ENCODE measurements around the gene NEURL2. TPM values are rescaled to one million over a fixed set of nuclear protein-coding genes. Genes with fewer than 3 reads are reported as not detected.

Gene NEURL2
- total and polyA plus RNA-seq, 10 of the 15 experiments (the other 5 are each of a cell fraction or from before 2014, with no cell fraction given), result 0.53 to 7.0 (median 2.7) TPM

DNA sequence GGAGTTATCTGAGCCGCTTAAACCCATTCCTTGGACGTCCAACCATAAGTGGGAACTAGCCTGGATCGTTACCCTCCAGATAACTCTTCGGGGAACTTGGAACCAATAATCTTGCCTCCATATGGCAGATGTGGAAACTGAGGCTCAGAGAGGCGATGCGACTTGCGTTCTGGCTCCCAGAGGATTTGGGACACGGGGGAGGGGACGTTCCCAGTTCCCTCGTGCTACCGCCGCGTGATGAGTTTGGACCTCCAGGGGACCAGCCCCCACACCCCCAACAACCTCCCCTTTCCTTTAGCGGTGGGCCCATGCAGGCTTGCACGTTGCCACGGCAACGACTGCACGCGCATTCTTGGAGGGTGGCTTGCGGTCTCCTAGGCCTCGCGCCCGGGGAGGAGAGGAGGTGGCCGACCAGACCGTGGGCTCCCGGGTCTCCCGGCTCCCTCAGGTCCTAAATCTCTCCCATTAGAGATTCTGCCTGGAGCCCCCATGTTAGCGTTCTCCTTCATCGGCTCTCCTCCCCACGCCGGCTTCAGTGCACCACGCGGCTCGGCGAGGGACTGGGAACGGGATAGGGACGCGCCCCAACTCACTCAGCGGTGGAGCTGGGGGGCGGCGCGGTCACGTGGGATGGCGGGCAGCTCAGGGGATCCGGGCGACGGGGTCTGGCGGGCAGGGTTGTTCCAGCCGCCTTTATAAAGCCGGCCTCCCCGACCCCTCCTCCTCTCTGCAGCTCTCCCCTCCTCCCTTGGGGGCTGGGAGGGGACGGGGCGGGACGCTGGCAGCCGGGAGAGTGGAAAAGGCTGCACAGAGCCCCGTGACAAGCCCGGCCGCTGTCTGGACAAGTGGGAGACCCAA, 20.7 kb upstream of the NEURL2 start, which contains the start of gene PLTP (continued):
- TF ChIP-seq, protein P1, sequence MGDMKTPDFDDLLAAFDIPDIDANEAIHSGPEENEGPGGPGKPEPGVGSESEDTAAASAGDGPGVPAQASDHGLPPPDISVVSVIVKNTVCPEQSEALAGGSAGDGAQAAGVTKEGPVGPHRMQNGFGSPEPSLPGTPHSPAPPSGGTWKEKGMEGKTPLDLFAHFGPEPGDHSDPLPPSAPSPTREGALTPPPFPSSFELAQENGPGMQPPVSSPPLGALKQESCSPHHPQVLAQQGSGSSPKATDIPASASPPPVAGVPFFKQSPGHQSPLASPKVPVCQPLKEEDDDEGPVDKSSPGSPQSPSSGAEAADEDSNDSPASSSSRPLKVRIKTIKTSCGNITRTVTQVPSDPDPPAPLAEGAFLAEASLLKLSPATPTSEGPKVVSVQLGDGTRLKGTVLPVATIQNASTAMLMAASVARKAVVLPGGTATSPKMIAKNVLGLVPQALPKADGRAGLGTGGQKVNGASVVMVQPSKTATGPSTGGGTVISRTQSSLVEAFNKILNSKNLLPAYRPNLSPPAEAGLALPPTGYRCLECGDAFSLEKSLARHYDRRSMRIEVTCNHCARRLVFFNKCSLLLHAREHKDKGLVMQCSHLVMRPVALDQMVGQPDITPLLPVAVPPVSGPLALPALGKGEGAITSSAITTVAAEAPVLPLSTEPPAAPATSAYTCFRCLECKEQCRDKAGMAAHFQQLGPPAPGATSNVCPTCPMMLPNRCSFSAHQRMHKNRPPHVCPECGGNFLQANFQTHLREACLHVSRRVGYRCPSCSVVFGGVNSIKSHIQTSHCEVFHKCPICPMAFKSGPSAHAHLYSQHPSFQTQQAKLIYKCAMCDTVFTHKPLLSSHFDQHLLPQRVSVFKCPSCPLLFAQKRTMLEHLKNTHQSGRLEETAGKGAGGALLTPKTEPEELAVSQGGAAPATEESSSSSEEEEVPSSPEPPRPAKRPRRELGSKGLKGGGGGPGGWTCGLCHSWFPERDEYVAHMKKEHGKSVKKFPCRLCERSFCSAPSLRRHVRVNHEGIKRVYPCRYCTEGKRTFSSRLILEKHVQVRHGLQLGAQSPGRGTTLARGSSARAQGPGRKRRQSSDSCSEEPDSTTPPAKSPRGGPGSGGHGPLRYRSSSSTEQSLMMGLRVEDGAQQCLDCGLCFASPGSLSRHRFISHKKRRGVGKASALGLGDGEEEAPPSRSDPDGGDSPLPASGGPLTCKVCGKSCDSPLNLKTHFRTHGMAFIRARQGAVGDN (IDR thresholded peaks at IDR 0.05), result peak; percentile 37; the same call in 1 of the 2 replicates
- TF ChIP-seq, protein P2, sequence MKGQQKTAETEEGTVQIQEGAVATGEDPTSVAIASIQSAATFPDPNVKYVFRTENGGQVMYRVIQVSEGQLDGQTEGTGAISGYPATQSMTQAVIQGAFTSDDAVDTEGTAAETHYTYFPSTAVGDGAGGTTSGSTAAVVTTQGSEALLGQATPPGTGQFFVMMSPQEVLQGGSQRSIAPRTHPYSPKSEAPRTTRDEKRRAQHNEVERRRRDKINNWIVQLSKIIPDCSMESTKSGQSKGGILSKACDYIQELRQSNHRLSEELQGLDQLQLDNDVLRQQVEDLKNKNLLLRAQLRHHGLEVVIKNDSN (IDR thresholded peaks at IDR 0.05; ENCODE audit: borderline replicate concordance, extremely low read length, insufficient read depth, low read depth, low read length), result peak; percentile 81
- TF ChIP-seq BMI1 (IDR thresholded peaks at IDR 0.05; ENCODE audit: borderline replicate concordance) (peak; percentile 83), IKZF2 (IDR thresholded peaks at IDR 0.05) (0 out of 4 replicates have a peak, but pooled peaks of 1 of the 2 experiments have one; percentile 6), CREM (IDR thresholded peaks at IDR 0.05; ENCODE audit: low read depth) (peak; percentile 1; the same call in 1 of the 2 replicates)
